Sciatic nerve (tissue), 2 donors: ENCODE data around the gene LEKR1. TPM values are rescaled to one million over a fixed set of nuclear protein-coding genes. Genes with fewer than 3 reads are reported as not detected.
A peak's percentile ranks its signal among the peaks of the same experiment; 100 is the strongest.

Experiments used
- ATAC-seq: fragments of 200-7000 bp; cut with Tn5 transposase; one replicate; pipeline ENCODE4 v1.9.1; 2020; ENCODE audit warnings: mild to moderate bottlenecking, moderate library complexity
- DNase-seq: peaks from one replicate; pipeline ENCODE4 v3.0.0-alpha.2; 2020; ENCODE audit warnings: low spot score
- intact Hi-C: fragments of 100-400 bp; cut with DNase I; formaldehyde crosslinking; loops from one replicate; pipeline ENCODE4 v1.14.2; 2022
- total RNA-seq: library from RNA; stranded (reverse); fragmentation: NEBNext Ultra II Directional; extraction: Animal tissue kit (Norgen Biotek cat#: 25700); gene quantifications from one replicate; pipeline ENCODE4 v1.2.1, GENCODE V29; 2021
- donor health status: DM: no; HTN: no; CAD: no.
- donor health status: DM: no; HTN: no; CAD: no.

The LEKR1 gene
- total RNA-seq, 1 donor from 2014 or later: 1.9 TPM

DNA sequence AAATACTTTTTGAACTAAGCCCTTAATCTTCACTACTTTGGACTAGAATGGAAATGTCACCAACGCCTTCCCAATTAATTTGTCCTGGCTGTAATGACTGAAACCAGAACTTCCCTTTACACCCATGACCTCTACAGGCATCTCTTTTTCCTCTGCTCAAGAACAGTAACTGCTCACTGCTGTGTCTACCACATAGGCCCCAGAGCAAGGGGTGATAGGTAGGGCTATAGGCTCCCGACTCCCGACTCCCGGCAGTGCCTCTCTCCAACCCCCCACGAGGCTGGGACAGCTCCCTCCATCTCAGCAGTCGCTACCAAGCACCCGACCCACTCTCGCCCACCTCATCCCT is 384 bp upstream of the LEKR1 start:
- ATAC-seq (peak; percentile 76), DNase-seq (no peak)
- intact Hi-C loops: no loop called here

- intact Hi-C loops: no loop called here
- ATAC-seq: no peak
Measured at GRCh38 chr3:156826896-156827882, 1.0 kb downstream of the LEKR1 start.

DNA sequence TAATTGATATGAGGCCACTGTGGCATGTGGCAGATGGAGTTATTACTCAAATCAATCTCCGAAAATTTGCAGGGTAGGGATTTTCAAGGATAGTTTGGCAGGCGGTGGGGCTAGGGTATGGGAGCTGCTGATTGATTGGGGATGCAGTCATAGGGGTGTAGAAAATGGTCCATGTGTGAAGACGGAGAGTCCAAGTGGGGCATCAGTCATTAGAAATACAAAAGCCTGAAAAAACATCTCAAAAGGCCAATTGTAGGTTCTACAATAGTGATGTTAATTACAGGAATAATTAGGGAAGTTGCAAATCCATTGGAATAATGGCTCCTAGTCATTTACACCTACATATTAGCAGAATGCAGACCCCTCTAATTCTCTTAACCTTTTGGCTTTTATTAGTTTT is 4.9 kb downstream of the LEKR1 start:
- DNase-seq: no peak
- intact Hi-C loops: no loop called here
- no peak for ATAC-seq

More at GRCh38 chr3:156826896-156827882, 1.0 kb downstream of the LEKR1 start:
- DNase-seq: no peak

DNA sequence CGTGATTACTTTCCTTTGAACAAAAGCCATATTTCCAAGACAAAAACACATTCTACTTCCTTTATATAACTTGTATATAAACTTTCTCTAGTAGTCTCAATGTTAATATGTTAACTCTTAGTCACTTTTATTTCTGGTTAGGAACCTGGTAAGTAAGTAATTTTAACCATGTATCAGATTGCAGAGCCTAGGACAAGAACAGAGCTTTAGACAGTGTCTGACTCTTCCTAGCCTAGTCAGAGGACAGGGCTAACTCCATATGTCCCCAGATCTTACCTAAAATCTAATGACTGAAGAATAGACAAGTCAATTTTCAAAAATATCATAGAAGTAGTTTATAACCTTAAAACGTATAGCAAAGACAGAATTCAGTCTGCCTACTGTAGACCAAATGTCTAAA is 8.3 kb downstream of the LEKR1 start:
- intact Hi-C loops: no loop called here
- no peak for DNase-seq
- ATAC-seq: no peak

- no peak for ATAC-seq
- no peak for DNase-seq
- intact Hi-C loops: no loop called here
Measured at GRCh38 chr3:156834962-156835535, 8.9 kb downstream of the LEKR1 start.

DNA sequence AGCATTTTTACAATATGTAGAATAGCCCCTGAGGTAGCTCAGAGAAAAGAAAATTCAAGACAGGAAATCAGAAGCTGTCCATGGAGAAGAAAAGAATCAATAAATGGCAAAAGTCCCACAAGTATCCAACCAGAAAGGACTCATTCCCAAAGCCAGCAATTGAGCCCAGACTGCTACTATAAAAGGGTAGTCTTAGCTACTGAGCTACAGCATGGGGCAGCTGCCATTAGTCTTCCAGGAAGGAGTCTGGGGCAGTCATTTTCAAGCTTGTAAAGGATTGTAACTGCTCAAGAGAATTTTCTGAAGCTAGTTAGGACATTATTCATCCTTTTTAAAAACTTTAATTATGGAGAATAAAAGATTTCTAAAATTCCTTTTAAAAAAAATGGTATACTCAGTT is 10.5 kb downstream of the LEKR1 start:
- intact Hi-C loops: no loop called here
- ATAC-seq: no peak
- no peak for DNase-seq

DNA sequence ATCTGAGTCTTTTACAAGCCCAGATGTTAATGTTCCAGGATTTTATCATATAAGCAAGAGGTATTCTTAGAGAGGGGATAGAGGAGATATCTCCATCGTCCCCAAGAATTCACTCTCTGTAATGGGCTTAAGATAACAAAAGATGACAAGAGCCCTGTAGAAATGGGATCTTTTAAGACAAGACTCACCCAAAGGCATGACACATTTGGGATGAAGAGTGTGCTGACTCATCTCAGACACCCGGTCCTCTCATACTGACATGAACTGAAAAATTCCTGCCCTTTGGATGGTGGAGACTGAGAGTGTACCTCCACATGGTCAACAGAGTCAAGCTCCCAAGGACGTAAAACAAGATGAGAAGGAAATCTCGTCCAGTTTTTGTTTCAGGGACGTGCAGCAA is 11.0 kb downstream of the LEKR1 start:
- intact Hi-C loops: no loop called here
- DNase-seq: no peak
- ATAC-seq: no peak

- intact Hi-C loops: no loop called here
- ATAC-seq: no peak
- DNase-seq: no peak
Measured at GRCh38 chr3:156838035-156838434, 11.9 kb downstream of the LEKR1 start.

DNA sequence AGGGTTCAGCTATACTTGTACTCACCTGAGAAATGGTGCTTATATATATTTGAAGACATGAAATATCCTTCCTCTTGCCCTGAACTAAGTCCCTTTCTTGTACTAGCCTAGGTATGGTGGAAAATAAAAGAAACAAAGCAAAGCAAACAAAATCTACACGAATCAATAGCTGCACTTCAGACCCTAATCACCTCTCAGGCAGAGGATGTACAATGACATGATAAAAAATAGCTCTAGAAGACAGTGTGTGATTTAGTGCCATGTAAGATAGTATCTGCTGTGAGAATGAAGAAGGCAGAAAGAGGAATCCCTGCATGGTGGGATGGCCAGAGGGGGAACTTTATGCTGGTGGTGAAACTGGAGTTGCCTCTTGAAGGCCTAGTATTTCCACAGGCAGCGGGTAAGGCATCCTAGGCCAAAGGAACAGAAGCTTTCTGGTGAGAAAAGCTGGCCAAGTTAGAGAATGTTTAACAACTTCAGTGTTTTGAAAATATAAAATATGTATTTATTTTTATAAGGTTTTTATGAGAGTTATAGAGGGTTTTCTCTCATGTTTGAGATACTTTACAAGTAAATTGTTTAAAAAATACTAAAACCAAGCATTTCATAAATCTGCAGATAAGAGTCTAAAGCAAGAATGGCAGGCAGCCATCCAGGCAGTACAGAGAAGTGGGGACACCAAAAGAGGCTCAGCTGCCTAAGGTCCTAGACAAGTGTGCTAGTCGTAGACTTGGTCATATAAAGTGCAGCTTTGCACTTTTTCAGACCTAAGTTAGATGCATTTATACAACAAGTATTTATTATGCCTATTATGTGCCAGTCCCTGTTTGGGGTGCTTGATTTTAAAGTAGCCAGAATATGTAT is 14.9 kb downstream of the LEKR1 start:
- DNase-seq (no peak), ATAC-seq (no peak)
- intact Hi-C loops: no loop called here

DNA sequence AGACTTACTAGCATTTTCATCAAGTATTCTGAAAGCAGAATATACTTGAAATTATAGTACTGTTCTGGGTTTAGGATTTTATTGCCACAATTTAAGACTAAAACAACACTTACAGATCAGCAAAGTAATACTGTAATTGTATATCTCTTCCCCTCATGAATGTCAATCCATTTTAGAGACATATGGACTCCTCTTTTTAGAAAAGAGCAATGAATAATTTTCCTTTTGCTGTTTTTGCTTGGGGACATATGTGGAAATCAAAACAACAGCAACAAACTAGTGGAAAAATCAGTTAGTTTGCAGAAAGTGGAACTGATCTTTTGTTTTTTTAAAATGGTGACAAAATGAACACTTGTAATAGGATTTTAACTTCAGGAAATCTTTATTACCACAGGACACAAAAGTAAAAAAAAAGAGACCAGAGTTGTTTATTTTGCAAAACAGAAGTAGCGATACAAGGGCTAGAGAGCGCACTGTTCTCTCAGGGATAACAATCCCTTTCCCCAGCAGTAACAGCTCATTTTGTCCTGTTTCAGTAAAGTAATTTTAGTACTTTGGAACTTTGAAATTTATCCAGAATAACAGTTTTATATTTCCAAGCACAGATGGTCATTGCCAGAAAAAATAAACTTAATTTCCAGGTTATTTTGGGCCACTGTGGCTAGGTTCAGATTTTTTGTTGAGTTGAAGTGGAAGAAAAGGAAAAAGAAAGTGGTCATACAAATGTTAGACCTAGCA is 17.1 kb downstream of the LEKR1 start:
- DNase-seq (no peak), ATAC-seq (peak; percentile 88)
- intact Hi-C loops: no loop called here

DNA sequence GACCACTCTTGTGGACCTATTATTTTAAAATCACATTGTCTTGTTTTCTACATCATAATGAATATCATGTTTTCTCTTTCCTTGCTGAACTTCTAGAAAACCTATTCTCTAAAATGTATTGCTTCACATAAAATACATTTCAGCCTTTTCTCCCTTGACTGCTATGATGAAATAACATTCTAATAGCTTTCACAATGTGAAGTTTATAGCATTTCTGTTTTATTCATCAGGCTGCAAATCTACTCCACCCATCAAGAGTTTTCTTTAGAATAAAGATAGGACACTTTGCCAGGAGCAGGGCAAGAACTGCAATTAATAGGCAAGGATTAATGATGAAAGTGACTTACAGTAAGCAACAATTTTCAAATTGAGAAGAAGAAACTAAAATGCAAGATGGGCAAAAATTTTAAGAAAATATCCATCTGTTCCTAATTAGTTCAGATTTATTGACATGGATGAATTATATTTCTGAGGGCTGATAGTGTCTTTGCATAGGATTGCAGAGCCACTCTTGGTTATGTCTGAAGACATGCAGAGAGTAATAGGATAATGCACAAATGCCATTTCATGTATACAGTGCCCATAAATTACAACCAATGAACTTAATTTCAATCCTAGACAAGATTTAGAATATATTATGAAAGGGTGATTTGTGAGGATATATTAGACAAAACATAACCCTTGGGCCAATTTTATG is 21.7 kb downstream of the LEKR1 start:
- intact Hi-C loops: no loop called here
- no peak for ATAC-seq

GRCh38 chr3:156859578-156859977 is 33.4 kb downstream of the LEKR1 start:
- intact Hi-C loops: no loop called here
- no peak for DNase-seq
- ATAC-seq: no peak

More for the DNA sequence above, 21.7 kb downstream of the LEKR1 start:
- no peak for DNase-seq

- intact Hi-C loops: no loop called here
- ATAC-seq (no peak), DNase-seq (no peak)
Measured at GRCh38 chr3:156860873-156861272, 34.7 kb downstream of the LEKR1 start.

- no peak for DNase-seq
- intact Hi-C loops: no loop called here
- no peak for ATAC-seq
Measured at GRCh38 chr3:156862338-156862737, 36.2 kb downstream of the LEKR1 start.

DNA sequence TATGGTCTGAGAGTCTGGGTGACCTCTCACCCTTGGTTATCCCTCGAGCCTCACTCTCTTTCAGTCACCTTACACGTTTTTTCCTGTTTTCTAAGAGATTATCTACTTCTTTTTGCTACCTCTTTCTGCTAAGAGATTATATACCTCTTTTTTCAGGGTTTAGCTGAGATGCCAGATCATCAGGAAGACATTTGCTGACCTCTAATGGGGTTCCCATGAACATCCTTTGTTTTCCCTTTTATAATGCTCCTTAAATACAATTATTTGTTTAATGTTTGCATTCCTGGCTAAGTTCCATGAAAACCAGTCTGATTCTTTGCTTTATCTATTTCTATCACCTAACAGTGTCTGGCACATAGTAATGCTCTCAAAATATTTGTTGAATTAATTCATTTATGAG is 39.6 kb downstream of the LEKR1 start:
- DNase-seq (no peak), ATAC-seq (no peak)
- intact Hi-C loops: no loop called here

DNA sequence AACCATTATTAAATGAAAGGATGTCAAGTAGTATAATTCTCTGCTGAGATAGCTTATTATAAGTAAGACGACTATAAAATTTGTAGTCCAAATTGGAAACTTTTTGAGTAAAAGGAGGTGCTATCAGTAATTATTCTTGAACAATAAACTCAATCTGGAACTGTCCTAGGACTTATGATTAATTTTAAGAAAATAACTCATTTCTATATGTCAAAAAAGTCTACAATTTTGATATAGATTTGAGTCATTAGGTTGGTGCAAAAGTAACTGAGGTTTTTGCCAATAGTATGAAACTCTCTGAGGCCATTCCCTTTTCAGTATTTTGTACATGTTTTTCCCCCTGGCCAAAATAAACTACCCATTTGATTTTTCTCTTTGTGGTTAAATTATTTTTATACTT is 41.0 kb downstream of the LEKR1 start:
- no peak for DNase-seq
- ATAC-seq: no peak
- intact Hi-C loops: no loop called here

DNA sequence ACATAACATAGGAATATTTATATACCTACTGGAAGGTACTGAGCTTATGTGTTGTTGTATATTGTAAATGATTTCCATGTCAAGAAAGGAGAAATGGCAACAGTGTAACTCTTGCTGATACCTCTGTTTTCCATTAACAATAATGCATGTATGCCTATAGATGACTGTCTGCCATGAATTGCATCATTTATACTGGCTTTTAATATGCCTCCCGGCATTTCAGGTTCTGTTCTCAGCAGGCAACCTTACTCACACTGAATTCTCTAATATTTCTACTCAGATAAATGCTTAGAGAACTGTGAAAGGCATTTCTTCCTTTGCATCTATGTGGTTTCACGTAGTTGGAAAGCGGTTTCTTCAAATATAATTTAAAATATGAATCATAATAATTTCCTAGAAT is 41.8 kb downstream of the LEKR1 start:
- intact Hi-C loops: no loop called here
- no peak for ATAC-seq

GRCh38 chr3:156873906-156874305 is 47.8 kb downstream of the LEKR1 start:
- intact Hi-C loops: no loop called here
- no peak for ATAC-seq
- no peak for DNase-seq

More for the DNA sequence above, 41.8 kb downstream of the LEKR1 start:
- DNase-seq: no peak
